Endothelial cell of umbilical vein (primary cell): ENCODE data around the gene RNF213. TPM values are rescaled to one million over a fixed set of nuclear protein-coding genes. Genes with fewer than 3 reads are reported as not detected.

Experiments
- BruUV-seq: library from RNA; stranded (reverse); fragments of 400-500 nt; replicated peaks from 2 replicates; lab custom pipeline; 2021; lab: Mats Ljungman, UMichigan
- CTCF ChIA-PET: fragments of 300-600, 350-600 bp; sonication (Branson Sonifier 250); formaldehyde crosslinking; loops from one replicate; lab custom pipeline; 2021; ENCODE audit warnings: antibody characterized with exemption, inconsistent platforms; lab: Charles Lee
- POLR2A ChIA-PET: fragments of 300-600, 350-600 bp; sonication (Branson Sonifier 250); formaldehyde crosslinking; loops from one replicate; lab custom pipeline; 2021; ENCODE audit warnings: antibody characterized with exemption, inconsistent platforms; lab: Charles Lee
- DNase-seq: peaks from one replicate; pipeline ENCODE4 v3.0.0-alpha.2; 2011; ENCODE audit warnings: low read depth, low spot score
- FAIRE-seq: peaks from 2 replicates; lab custom pipeline; 2011; peaks lifted over from hg19 to GRCh38; lab: Jason Lieb, UNC
- H2AFZ ChIP-seq: 2 replicates; pipeline ENCODE4 v1.6.0; 2012; ENCODE audit warnings: low read depth, low read length, control low read depth, inconsistent platforms
- H3K27ac ChIP-seq: 2 replicates; pipeline ENCODE4 v1.5.1; 2011; ENCODE audit warnings: low read depth, mild to moderate bottlenecking, control low read depth, low read length, moderate library complexity; ENCODE audit not compliant: insufficient read depth
- H3K27me3 ChIP-seq, 2 experiments: 2 replicates each; pipeline versions ENCODE4 v1.6.0 to v1.6.1; 2011; ENCODE audit warnings: low read length in 2 of 2, mixed read lengths in 1 of 2; ENCODE audit not compliant: control insufficient read depth in 2 of 2, insufficient read depth in 2 of 2
- H3K36me3 ChIP-seq, 2 experiments: 2 replicates in 1 of 2; 3 replicates in 1 of 2; pipeline ENCODE4 v1.5.1; 2011; ENCODE audit warnings: low read length in 2 of 2, mild to moderate bottlenecking in 1 of 2, moderate library complexity in 1 of 2; ENCODE audit not compliant: control insufficient read depth in 2 of 2, insufficient read depth in 2 of 2; ENCODE audit errors: extremely low read depth in 1 of 2
- H3K4me1 ChIP-seq: 3 replicates; pipeline ENCODE4 v1.5.1; 2011; ENCODE audit warnings: mild to moderate bottlenecking, low read length; ENCODE audit not compliant: control insufficient read depth, insufficient read depth; ENCODE audit errors: extremely low read depth
- H3K4me2 ChIP-seq: 2 replicates; pipeline ENCODE4 v1.6.1; 2011; ENCODE audit warnings: low read length, control low read depth, mixed read lengths; ENCODE audit not compliant: insufficient read depth
- H3K4me3 ChIP-seq, 3 experiments: fragments of 200-600 bp in 1 of 3; sonication (generic), shearing (Covaris generic) in 1 of 3; replicated peaks in 1 of 3; 2 replicates each; pipeline ENCODE4 v1.5.1; 2011 to 2016; ENCODE audit warnings: control low read depth in 3 of 3, low read length in 3 of 3, mild to moderate bottlenecking in 2 of 3, inconsistent platforms in 1 of 3, low read depth in 1 of 3, moderate library complexity in 1 of 3; ENCODE audit not compliant: insufficient read depth in 1 of 3
- H3K79me2 ChIP-seq: 2 replicates; pipeline ENCODE4 v1.6.0; 2012; ENCODE audit warnings: low read length, inconsistent platforms; ENCODE audit not compliant: control insufficient read depth, insufficient read depth
- H3K9ac ChIP-seq: replicated peaks from 2 replicates; pipeline ENCODE3; 2011; ENCODE audit warnings: low read length, control low read depth; ENCODE audit not compliant: insufficient read depth; ENCODE audit errors: extremely low read depth
- H3K9me1 ChIP-seq: replicated peaks from 3 replicates; pipeline ENCODE4 v1.6.0; 2011; ENCODE audit warnings: mild to moderate bottlenecking, low read length; ENCODE audit not compliant: control insufficient read depth, insufficient read depth; ENCODE audit errors: extremely low read depth
- H3K9me3 ChIP-seq: replicated peaks from 2 replicates; pipeline ENCODE4 v1.5.1; 2012; ENCODE audit warnings: low read length, inconsistent platforms; ENCODE audit not compliant: control insufficient read depth, insufficient read depth
- H4K20me1 ChIP-seq: replicated peaks from 2 replicates; pipeline ENCODE3; 2011; ENCODE audit warnings: mild to moderate bottlenecking, low read length; ENCODE audit not compliant: control insufficient read depth, insufficient read depth; ENCODE audit errors: extremely low read depth
- EZH2 ChIP-seq: IDR thresholded peaks from 2 replicates; pipeline ENCODE4 v1.6.1; 2012; ENCODE audit warnings: borderline replicate concordance, low read depth, mild to moderate bottlenecking, moderate library complexity, low read length, inconsistent platforms; ENCODE audit not compliant: severe bottlenecking
- FOS ChIP-seq: IDR thresholded peaks from 2 replicates; pipeline ENCODE4 v1.6.1; 2011; ENCODE audit warnings: mild to moderate bottlenecking, low read length, moderate library complexity, borderline replicate concordance; ENCODE audit not compliant: insufficient read depth
- GATA2 ChIP-seq: IDR thresholded peaks from 2 replicates; pipeline ENCODE4 v1.7.0; 2011; ENCODE audit warnings: low read depth, mild to moderate bottlenecking, moderate library complexity, mixed read lengths, low read length; ENCODE audit not compliant: insufficient read length, insufficient read depth
- JUN ChIP-seq: IDR thresholded peaks from 2 replicates; pipeline ENCODE4 v1.6.1; 2011; ENCODE audit warnings: borderline replicate concordance, low read depth; ENCODE audit not compliant: insufficient read length, insufficient read depth
- MYC ChIP-seq: IDR thresholded peaks from one replicate; pipeline ENCODE4 v1.6.1; 2011; ENCODE audit warnings: mild to moderate bottlenecking, low read depth, low read length
- POLR2A ChIP-seq: IDR thresholded peaks from 2 replicates; pipeline ENCODE4 v1.6.1; 2012; ENCODE audit warnings: low read depth, mild to moderate bottlenecking, control low read depth, low read length
- POLR2AphosphoS5 ChIP-seq: IDR thresholded peaks from 2 replicates; pipeline ENCODE4 v1.6.1; 2012; ENCODE audit warnings: low read depth, mild to moderate bottlenecking, control low read depth, low read length, moderate library complexity; ENCODE audit not compliant: insufficient read depth
- dilution Hi-C: fragments of 300-500 bp; cut with MboI; formaldehyde crosslinking; loops from one replicate; pipeline ENCODE4 v1.15.0; 2019; ENCODE audit warnings: low sequenced_read_pairs; ENCODE audit not compliant: extremely low pct_ligation_motif_present
- intact Hi-C: fragments of 100-400 bp; cut with micrococcal nuclease; formaldehyde crosslinking; loops from one replicate; pipeline ENCODE4 v1.10.0; 2022
- polyA plus RNA-seq, 4 experiments: library from polyadenylated mRNA; depleted of rRNA in 3 of 4; stranded (reverse) in 3 of 4; unstranded in 1 of 4; fragments of >200 nt; gene quantifications; 2 replicates each; pipeline versions ENCODE4 v1.2.1 to v1.2.3, GENCODE V29; 2011 to 2012; ENCODE audit warnings: missing spikeins in 1 of 4
- total RNA-seq: library from RNA; stranded (reverse); gene quantifications from 2 replicates; pipeline ENCODE4 v1.2.3, GENCODE V29; 2021
- TF ChIP-seq, protein P1 (sequence below), 2 donors: IDR thresholded peaks; 1 replicate in 1 of 2; 2 replicates in 1 of 2; pipeline ENCODE4 v1.5.1; 2011; ENCODE audit warnings: low read length in 2 of 2, mild to moderate bottlenecking in 2 of 2, moderate library complexity in 2 of 2, control low read depth in 1 of 2, inconsistent platforms in 1 of 2, low read depth in 1 of 2; ENCODE audit not compliant: insufficient read depth in 1 of 2; ENCODE audit errors: extremely low read depth in 1 of 2
- TF ChIP-seq, protein P2 (sequence below): IDR thresholded peaks from 2 replicates; pipeline ENCODE4 v1.6.1; 2011; ENCODE audit not compliant: insufficient read depth, insufficient read length

The RNF213 gene
- total and polyA plus RNA-seq, 2 donors (not counting 3 experiments of a cell fraction or from before 2014, with no cell fraction given): 36.5 to 116 TPM

DNA sequence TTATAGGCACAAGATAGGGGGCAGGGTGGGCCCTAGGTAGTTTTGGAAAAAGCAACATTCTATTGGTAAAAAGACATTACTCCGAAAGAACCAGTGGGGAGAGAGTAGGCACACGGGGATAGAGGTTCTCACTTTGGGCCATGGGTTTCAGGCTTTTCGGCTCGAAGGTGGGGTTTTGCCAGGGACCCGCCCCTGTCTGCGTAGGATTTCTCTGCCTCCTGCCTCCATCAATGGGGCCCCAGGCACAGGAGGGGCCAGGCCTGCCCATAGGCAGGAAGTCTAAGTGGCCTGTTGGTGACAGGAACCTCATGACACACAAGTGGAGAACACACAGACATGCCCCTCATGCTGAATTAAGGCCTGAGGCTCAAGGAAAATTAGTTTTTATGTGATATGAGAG is 57.5 kb downstream of the RNF213 start:
- Histone ChIP-seq H3K79me2 (peaks cover 3% of the 10 kb centered on the region), H3K4me2 (no peak overlapping the region), H3K9ac (no peak overlapping the region), H3K36me3 (peaks cover 12 to 27% of the 10 kb centered on the region in 2 experiments), H3K4me3 (no peak overlapping the region), H3K27me3 (no peaks in the 10 kb centered on the region), H3K4me1 (no peaks in the 10 kb centered on the region), H3K9me3 (no peaks in the 10 kb centered on the region), H3K27ac (no peak overlapping the region), H3K9me1 (no peaks in the 10 kb centered on the region), H4K20me1 (no peaks in the 10 kb centered on the region), H2AFZ (no peak overlapping the region)
- CTCF ChIA-PET: no interaction called here
- POLR2A ChIA-PET: no interaction called here
- no TSS peak for BruUV-seq
- dilution Hi-C loops (no loop called here), intact Hi-C loops (no loop called here)
- DNase-seq: no peak
- no peak for FAIRE-seq
- TF ChIP-seq JUN (no peak), POLR2AphosphoS5 (no peak), FOS (no peak), EZH2 (no peak), MYC (no peak), POLR2A (no peak), GATA2 (no peak)
- TF ChIP-seq, protein P1, sequence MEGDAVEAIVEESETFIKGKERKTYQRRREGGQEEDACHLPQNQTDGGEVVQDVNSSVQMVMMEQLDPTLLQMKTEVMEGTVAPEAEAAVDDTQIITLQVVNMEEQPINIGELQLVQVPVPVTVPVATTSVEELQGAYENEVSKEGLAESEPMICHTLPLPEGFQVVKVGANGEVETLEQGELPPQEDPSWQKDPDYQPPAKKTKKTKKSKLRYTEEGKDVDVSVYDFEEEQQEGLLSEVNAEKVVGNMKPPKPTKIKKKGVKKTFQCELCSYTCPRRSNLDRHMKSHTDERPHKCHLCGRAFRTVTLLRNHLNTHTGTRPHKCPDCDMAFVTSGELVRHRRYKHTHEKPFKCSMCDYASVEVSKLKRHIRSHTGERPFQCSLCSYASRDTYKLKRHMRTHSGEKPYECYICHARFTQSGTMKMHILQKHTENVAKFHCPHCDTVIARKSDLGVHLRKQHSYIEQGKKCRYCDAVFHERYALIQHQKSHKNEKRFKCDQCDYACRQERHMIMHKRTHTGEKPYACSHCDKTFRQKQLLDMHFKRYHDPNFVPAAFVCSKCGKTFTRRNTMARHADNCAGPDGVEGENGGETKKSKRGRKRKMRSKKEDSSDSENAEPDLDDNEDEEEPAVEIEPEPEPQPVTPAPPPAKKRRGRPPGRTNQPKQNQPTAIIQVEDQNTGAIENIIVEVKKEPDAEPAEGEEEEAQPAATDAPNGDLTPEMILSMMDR (IDR thresholded peaks at IDR 0.05; ENCODE audit: extremely low read depth in 1 of 2, insufficient read depth in 1 of 2, low read depth in 1 of 2, low read length in 2 of 2): no peak
- TF ChIP-seq, protein P2, sequence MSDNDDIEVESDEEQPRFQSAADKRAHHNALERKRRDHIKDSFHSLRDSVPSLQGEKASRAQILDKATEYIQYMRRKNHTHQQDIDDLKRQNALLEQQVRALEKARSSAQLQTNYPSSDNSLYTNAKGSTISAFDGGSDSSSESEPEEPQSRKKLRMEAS: no peak
